ENCODE data around the gene KMT5B.

GRCh38 chr11:68148071-68148805 lies 64.9 kb downstream of the KMT5B start:
- TF ChIP-seq, protein P1, sequence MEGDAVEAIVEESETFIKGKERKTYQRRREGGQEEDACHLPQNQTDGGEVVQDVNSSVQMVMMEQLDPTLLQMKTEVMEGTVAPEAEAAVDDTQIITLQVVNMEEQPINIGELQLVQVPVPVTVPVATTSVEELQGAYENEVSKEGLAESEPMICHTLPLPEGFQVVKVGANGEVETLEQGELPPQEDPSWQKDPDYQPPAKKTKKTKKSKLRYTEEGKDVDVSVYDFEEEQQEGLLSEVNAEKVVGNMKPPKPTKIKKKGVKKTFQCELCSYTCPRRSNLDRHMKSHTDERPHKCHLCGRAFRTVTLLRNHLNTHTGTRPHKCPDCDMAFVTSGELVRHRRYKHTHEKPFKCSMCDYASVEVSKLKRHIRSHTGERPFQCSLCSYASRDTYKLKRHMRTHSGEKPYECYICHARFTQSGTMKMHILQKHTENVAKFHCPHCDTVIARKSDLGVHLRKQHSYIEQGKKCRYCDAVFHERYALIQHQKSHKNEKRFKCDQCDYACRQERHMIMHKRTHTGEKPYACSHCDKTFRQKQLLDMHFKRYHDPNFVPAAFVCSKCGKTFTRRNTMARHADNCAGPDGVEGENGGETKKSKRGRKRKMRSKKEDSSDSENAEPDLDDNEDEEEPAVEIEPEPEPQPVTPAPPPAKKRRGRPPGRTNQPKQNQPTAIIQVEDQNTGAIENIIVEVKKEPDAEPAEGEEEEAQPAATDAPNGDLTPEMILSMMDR (IDR thresholded peaks at IDR 0.05 in 2 of 3, conservative IDR thresholded peaks at IDR 0.05 in 1 of 3; ENCODE audit: control insufficient read depth in 2 of 3, extremely low read depth in 1 of 3, insufficient read depth in 1 of 3, low read depth in 3 of 3, low read length in 3 of 3) = no peak
- no peak for TF ChIP-seq ZNF217 (IDR thresholded peaks at IDR 0.05)
- no peak for TF ChIP-seq CREB1 (IDR thresholded peaks at IDR 0.05; ENCODE audit: low read depth)
